ENCODE measurements around the gene WDHD1. TPM values are rescaled to one million over a fixed set of nuclear protein-coding genes. Genes with fewer than 3 reads are reported as not detected.
A peak's percentile ranks its signal among the peaks of the same experiment; 100 is the strongest.
"Not testable (repeated sequence)": the region's sequence is repeated elsewhere in the genome, so short reads cannot be mapped to it uniquely, and the experiment has no call there.

The WDHD1 gene
- total RNA-seq, 2 experiments from 2014 or later, result 45.9 to 46.6 TPM

DNA sequence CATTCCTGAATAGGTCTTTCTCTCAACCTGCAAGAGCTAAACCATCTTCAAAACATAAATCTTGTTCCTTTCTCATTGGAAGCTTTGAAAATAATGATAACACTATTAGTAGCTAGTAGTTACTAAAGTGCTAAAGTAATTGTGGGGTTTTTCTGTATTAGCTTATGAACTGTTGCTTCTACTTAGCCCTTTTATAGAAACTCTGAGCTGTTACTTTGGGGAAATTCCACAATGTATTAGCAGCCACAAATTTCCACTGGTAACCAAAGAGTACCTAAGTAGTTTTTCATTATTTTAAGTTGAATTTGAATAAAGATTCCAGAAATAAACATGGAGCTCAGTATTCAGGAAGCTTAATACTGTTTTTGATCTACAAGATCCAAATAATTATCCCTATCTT, 18.2 kb upstream of the WDHD1 start:
- no peak for ATAC-seq
- Mint-ChIP-seq H3K27me3 (ENCODE audit: low read depth) (no peaks in the 10 kb centered on the region), H3K4me3 (no peak overlapping the region), H3K27ac (no peak overlapping the region), H3K36me3 (ENCODE audit: low read depth) (peaks cover 23% of the 10 kb centered on the region), H3K4me1 (ENCODE audit: low read depth) (peaks cover 3% of the 10 kb centered on the region), H3K9me3 (ENCODE audit: insufficient read depth) (no peaks in the 10 kb centered on the region)
- ChIA-PET POLR2A (interaction anchor here (0.6 to 4.9 kb wide), 2 partner anchors 18 to 147 kb away, joined by 6 to 27 read pairs; partner anchors contain the start of genes DLGAP5, SOCS4 and WDHD1), CTCF (interaction anchor here (0.8 to 1.5 kb wide), 4 partner anchors 14 to 478 kb away, joined by 3 to 4 read pairs (median 3); partner anchors contain the start of genes LGALS3 and SAMD4A)
- no peak for DNase-seq

DNA sequence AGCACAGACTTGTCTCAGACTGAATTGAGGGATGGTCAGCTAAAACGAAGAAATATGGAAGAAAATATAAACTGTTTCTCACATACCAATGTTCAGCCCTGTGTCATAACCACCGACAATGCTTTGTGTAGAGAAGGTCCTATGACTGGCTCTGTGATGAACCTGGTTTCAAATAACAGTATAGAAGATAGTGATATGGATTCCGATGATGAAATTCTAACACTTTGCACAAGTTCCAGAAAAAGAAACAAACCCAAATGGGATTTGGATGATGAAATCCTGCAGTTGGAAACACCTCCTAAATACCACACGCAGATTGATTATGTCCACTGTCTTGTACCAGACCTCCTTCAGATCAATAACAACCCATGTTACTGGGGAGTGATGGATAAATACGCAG, 16.6 kb upstream of the WDHD1 start:
- Mint-ChIP-seq H3K4me3 (no peak overlapping the region), H3K4me1 (ENCODE audit: low read depth) (no peaks in the 10 kb centered on the region), H3K36me3 (ENCODE audit: low read depth) (peaks cover 37% of the 10 kb centered on the region), H3K27ac (no peak overlapping the region), H3K9me3 (ENCODE audit: insufficient read depth) (no peaks in the 10 kb centered on the region), H3K27me3 (ENCODE audit: low read depth) (no peaks in the 10 kb centered on the region)
- ATAC-seq (no peak), DNase-seq (no peak)
- POLR2A ChIA-PET, result interaction anchor here (0.6 kb wide), 1 partner anchor 16 kb away, joined by 4 read pairs; the partner anchor contains the start of genes SOCS4 and WDHD1
- CTCF ChIA-PET, result interaction anchor here (2.6 kb wide), 1 partner anchor 8 kb away, joined by 22 read pairs; the partner anchor contains the start of gene MAPK1IP1L

DNA sequence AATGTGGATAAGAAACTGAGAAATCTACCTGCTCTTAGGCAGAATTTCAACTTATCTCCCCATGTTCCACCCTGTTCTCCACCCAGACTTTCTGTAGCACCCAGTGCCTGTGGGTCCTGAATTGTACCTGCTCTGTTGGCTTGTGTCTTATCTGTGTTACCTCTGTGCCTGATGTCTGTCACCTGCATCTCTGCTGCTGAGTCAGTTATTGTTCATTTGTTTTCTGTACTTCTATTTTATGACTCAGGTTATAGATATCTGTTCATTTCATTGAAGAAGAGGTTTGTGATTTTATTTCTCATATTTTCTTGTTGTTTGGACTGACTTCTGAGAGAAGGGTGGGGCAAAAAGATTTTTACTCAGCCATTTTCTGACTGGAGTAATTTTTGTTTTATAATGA, 11.8 kb upstream of the WDHD1 start:
- POLR2A ChIA-PET, result interaction anchor here (1.3 to 2.2 kb wide), 2 partner anchors 9 to 12 kb away, joined by 6 to 16 read pairs; partner anchors contain the start of genes SOCS4 and WDHD1
- DNase-seq, result no peak
- peaks cover 58% of the 10 kb centered on the region for H3K36me3 Mint-ChIP-seq (ENCODE audit: low read depth)
- no peak overlapping the region for H3K4me3 Mint-ChIP-seq
- H3K27me3 Mint-ChIP-seq (ENCODE audit: low read depth), result no peaks in the 10 kb centered on the region
- CTCF ChIA-PET, result interaction anchor here (1.9 to 2.8 kb wide), 2 partner anchors 12 kb away, joined by 5 to 10 read pairs; partner anchors contain the start of genes MAPK1IP1L, SOCS4 and WDHD1
- H3K27ac Mint-ChIP-seq, result no peak overlapping the region
- no peaks in the 10 kb centered on the region for H3K4me1 Mint-ChIP-seq (ENCODE audit: low read depth)
- no peak for ATAC-seq
- H3K9me3 Mint-ChIP-seq (ENCODE audit: insufficient read depth), result peaks cover 5% of the 10 kb centered on the region

DNA sequence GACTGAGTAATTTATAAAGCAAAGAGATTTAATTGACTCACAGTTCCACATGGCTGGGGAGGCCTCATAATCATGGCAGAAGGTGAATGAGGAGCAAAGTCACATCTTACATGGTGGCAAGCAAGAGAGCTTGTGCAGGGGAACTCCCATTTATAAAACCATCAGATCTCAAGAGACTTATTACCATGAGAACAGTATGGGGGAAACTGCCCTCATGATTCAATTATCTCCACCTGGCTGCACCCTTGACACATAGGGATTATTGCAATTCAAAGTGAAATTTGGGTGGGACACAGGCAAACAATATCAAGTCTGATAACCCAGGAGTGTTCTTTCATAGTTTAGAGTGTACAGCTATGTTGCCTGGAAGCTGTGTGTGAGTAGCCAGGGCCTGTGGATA, 11.1 kb upstream of the WDHD1 start:
- not testable (repeated sequence) for ATAC-seq; H3K27me3 Mint-ChIP-seq (ENCODE audit: low read depth); H3K4me3 Mint-ChIP-seq; H3K9me3 Mint-ChIP-seq (ENCODE audit: insufficient read depth); DNase-seq; H3K4me1 Mint-ChIP-seq (ENCODE audit: low read depth)
- Mint-ChIP-seq H3K36me3 (ENCODE audit: low read depth) (peaks cover 54% of the 10 kb centered on the region), H3K27ac (peak overlapping the region; percentile 52)
- CTCF ChIA-PET, result interaction anchor here (0.8 to 2.8 kb wide), 3 partner anchors 9 to 13 kb away, joined by 3 to 10 read pairs (median 5); partner anchors contain the start of genes MAPK1IP1L, SOCS4 and WDHD1
- POLR2A ChIA-PET, result interaction anchor here (1.3 to 2.2 kb wide), 2 partner anchors 9 to 11 kb away, joined by 6 to 16 read pairs; partner anchors contain the start of genes SOCS4 and WDHD1

DNA sequence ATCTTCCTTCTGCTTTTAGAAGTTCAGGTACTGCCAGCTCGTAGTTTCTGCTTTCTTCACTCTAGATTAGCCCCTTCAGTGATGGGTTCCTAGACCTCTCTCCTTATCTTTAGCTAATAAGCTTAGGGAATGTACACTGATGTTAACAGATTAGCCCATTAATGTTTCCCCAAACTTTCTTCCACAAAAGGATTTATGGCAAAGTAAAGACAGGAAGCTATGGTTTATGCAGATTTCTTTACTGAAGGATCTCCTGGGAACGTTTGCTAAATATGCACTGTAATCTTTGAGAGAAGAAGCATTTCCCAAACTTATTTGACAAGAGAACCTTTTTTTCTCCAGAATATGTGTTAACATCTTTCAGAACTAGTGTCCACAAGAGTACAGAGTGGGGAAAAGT, 4.3 kb upstream of the WDHD1 start:
- H3K4me1 Mint-ChIP-seq (ENCODE audit: low read depth), result peaks cover 35% of the 10 kb centered on the region
- no peaks in the 10 kb centered on the region for H3K9me3 Mint-ChIP-seq (ENCODE audit: insufficient read depth)
- no peak for DNase-seq
- no peak for ATAC-seq
- H3K4me3 Mint-ChIP-seq, result no peak overlapping the region
- no peak overlapping the region for H3K27ac Mint-ChIP-seq
- no peaks in the 10 kb centered on the region for H3K27me3 Mint-ChIP-seq (ENCODE audit: low read depth)
- POLR2A ChIA-PET, result interaction anchor here (0.7 to 3.2 kb wide), 2 partner anchors 20 to 146 kb away, joined by 3 to 19 read pairs; partner anchors contain the start of gene MAPK1IP1L
- H3K36me3 Mint-ChIP-seq (ENCODE audit: low read depth), result peaks cover 35% of the 10 kb centered on the region
- CTCF ChIA-PET, result interaction anchor here (0.7 to 8.5 kb wide), 3 partner anchors 13 to 20 kb away, joined by 3 to 68 read pairs (median 3); partner anchors contain the start of gene MAPK1IP1L

DNA sequence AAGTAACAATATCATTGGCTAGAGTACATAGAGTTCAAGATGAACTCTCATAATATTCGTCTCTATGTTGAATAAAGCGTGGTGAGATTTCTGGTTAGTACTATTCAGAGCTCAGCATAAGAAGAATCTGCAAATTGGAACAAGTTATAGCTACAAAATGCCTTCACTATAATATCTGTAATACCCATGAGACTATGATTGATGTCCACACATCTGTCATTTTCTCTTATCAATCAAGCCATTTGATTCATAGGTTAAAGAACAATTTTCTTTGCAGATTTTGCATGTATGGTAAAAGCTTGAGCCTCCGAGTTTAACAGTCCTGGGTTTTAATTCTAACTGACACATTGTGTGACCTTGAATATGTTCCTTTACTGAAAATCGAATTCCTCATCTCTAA, 1.6 kb upstream of the WDHD1 start:
- ChIA-PET CTCF (interaction anchor here (1.1 to 8.5 kb wide), 2 partner anchors 10 to 23 kb away, joined by 3 to 68 read pairs; partner anchors contain the start of gene MAPK1IP1L), POLR2A (interaction anchor here (0.7 to 3.7 kb wide), 4 partner anchors 9 to 327 kb away, joined by 3 to 82 read pairs (median 16); partner anchors contain the start of gene MAPK1IP1L)
- no peak for ATAC-seq
- Mint-ChIP-seq H3K9me3 (ENCODE audit: insufficient read depth) (no peaks in the 10 kb centered on the region), H3K27ac (peak overlapping the region; percentile 96), H3K4me1 (ENCODE audit: low read depth) (peaks cover 50% of the 10 kb centered on the region), H3K36me3 (ENCODE audit: low read depth) (peaks cover 36% of the 10 kb centered on the region), H3K4me3 (peak overlapping the region; percentile 96), H3K27me3 (ENCODE audit: low read depth) (no peaks in the 10 kb centered on the region)
- DNase-seq, result no peak

DNA sequence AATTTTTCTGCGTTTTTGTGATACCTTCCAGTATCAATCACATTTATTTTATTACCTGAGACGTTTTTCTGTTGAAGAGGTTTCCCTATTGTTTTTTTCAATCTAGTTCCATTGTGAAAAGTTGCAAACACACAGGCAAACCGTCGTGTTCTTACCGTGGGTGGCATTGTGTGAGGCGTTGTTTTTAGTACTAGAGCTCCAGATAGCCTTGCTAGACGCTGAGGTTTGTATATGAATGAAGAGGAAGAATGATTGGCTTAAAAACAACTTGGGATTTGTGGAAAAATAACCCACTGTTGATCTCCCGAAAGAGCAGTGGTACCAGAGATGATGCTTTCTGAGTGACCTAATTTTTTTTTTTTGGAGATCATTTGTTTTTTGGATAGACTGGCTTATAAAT, 1.2 kb upstream of the WDHD1 start:
- H3K36me3 Mint-ChIP-seq (ENCODE audit: low read depth), result peaks cover 38% of the 10 kb centered on the region
- no peaks in the 10 kb centered on the region for H3K9me3 Mint-ChIP-seq (ENCODE audit: insufficient read depth)
- DNase-seq, result no peak
- ChIA-PET POLR2A (interaction anchor here (0.7 to 3.7 kb wide), 5 partner anchors 9 to 327 kb away, joined by 3 to 82 read pairs (median 12); partner anchors contain the start of genes DLGAP5 and MAPK1IP1L), CTCF (interaction anchor here (1.1 to 8.5 kb wide), 2 partner anchors 10 to 23 kb away, joined by 3 to 68 read pairs; partner anchors contain the start of gene MAPK1IP1L)
- H3K27ac Mint-ChIP-seq, result peak overlapping the region; percentile 96
- no peaks in the 10 kb centered on the region for H3K27me3 Mint-ChIP-seq (ENCODE audit: low read depth)
- H3K4me1 Mint-ChIP-seq (ENCODE audit: low read depth), result peaks cover 52% of the 10 kb centered on the region
- H3K4me3 Mint-ChIP-seq, result peak overlapping the region; percentile 96
- ATAC-seq, result no peak

DNA sequence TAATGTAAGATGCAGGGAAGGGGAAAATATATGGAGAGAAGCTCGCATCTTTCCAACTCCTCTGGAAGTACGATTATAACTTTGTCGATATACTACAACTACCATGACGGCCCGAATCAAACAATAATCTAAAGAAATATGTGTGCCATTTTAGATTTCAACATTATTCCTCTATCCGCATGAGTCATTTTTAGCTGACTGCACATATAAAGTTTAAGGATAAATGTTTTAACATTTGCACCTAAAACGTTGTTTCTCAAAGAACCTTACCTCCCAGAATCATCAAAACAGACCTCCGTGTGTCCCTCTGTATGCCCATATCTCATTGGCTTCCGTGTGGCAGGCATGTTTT, 482 bp downstream of the WDHD1 start:
- POLR2A ChIA-PET, result interaction anchor here (0.7 to 3.7 kb wide), 22 partner anchors 11 to 1874 kb away, joined by 3 to 82 read pairs (median 4); partner anchors contain the start of genes DLGAP5 and MAPK1IP1L
- CTCF ChIA-PET, result interaction anchor here (0.6 to 8.5 kb wide), 11 partner anchors 9 to 135 kb away, joined by 3 to 68 read pairs (median 4); partner anchors contain the start of gene MAPK1IP1L
- H3K36me3 Mint-ChIP-seq (ENCODE audit: low read depth), result peaks cover 44% of the 10 kb centered on the region
- peaks cover 50% of the 10 kb centered on the region for H3K4me1 Mint-ChIP-seq (ENCODE audit: low read depth)
- H3K27me3 Mint-ChIP-seq (ENCODE audit: low read depth), result no peaks in the 10 kb centered on the region
- H3K9me3 Mint-ChIP-seq (ENCODE audit: insufficient read depth), result no peaks in the 10 kb centered on the region
- ATAC-seq (no peak), DNase-seq (no peak)
- peak overlapping the region; percentile 96 for H3K27ac Mint-ChIP-seq
- peak overlapping the region; percentile 96 for H3K4me3 Mint-ChIP-seq

DNA sequence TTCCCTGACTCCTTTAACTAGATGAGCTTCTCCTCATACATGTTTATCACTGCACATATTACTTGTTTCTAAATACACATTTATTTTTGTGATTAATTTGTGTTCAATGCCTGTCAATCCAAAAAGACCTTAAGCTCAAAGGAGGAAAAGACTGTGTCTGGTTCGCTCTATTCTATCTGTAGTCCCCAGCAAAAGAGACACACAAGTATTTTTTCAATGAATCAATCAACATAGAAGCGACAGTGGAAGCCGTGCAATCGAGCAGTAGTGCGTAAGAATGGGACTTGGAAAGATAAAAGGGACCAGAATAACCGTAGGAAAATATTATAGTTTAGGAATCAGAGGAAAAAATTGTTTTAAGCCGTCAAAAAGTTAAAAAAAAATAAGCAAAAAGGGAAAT, 951 bp downstream of the WDHD1 start:
- ChIA-PET POLR2A (interaction anchor here (0.7 to 3.7 kb wide), 6 partner anchors 12 to 358 kb away, joined by 4 to 82 read pairs (median 14); partner anchors contain the start of genes DLGAP5 and MAPK1IP1L), CTCF (interaction anchor here (1.1 to 8.5 kb wide), 4 partner anchors 8 to 52 kb away, joined by 3 to 68 read pairs (median 4); partner anchors contain the start of gene MAPK1IP1L)
- ATAC-seq (no peak), DNase-seq (no peak)
- Mint-ChIP-seq H3K27me3 (ENCODE audit: low read depth) (no peaks in the 10 kb centered on the region), H3K27ac (peak overlapping the region; percentile 96), H3K4me3 (peak overlapping the region; percentile 96), H3K9me3 (ENCODE audit: insufficient read depth) (no peaks in the 10 kb centered on the region), H3K36me3 (ENCODE audit: low read depth) (peaks cover 41% of the 10 kb centered on the region), H3K4me1 (ENCODE audit: low read depth) (peaks cover 50% of the 10 kb centered on the region)

DNA sequence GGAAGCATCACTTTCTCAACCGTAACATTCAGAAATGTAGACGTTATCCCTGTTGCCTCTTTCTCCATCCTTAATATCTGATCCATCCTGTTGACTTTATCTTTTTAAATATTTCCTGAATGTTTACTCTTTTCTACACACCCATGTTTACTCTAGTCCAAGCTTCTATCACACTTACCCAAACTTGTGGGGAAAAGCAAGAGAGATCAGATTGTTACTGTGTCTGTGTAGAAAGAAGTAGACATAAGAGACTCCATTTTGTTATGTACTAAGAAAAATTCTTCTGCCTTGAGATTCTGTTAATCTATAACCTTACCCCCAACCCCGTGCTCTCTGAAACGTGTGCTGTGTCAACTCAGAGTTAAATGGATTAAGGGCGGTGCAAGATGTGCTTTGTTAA, 2.5 kb downstream of the WDHD1 start:
- DNase-seq; ATAC-seq; POLR2A ChIA-PET; H3K27ac Mint-ChIP-seq; H3K27me3 Mint-ChIP-seq (ENCODE audit: low read depth); H3K9me3 Mint-ChIP-seq (ENCODE audit: insufficient read depth): not testable (repeated sequence)
- H3K36me3 Mint-ChIP-seq (ENCODE audit: low read depth), result peaks cover 45% of the 10 kb centered on the region
- peak overlapping the region; percentile 4 for H3K4me3 Mint-ChIP-seq
- peaks cover 45% of the 10 kb centered on the region for H3K4me1 Mint-ChIP-seq (ENCODE audit: low read depth)
- CTCF ChIA-PET, result interaction anchor here (0.9 kb wide), 1 partner anchor 47 kb away, joined by 3 read pairs; no protein-coding TSS in a partner anchor

DNA sequence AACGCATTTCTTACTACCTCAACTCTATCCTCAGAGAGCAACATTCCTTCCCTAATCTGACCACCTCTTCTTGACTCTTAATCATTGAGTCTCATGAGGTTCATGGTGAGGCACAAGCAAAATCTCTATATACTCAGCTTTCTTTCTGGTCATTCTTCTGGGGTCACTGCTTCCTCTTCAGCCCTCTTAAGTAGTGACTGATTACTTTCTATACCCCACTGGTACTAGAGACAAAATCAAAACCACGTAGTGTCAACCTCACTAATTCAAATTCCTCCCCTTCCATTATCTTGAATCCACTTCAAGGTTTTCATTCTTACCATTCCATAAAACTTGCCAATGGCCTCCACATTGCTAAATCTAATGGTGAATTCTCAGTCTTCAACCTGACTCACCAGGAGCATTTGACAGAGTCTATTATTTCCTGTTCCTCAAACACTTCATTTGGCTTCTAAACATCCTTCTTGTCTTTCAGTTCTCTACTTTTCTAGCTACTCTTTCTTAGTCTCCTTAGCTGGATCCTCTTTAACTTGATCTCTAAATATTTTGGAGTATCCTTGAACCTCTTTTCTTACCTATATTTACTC, 6.8 kb downstream of the WDHD1 start:
- Mint-ChIP-seq H3K36me3 (ENCODE audit: low read depth) (peaks cover 46% of the 10 kb centered on the region), H3K4me3 (no peak overlapping the region), H3K27me3 (ENCODE audit: low read depth) (no peaks in the 10 kb centered on the region), H3K4me1 (ENCODE audit: low read depth) (peaks cover 26% of the 10 kb centered on the region), H3K9me3 (ENCODE audit: insufficient read depth) (no peaks in the 10 kb centered on the region), H3K27ac (no peak overlapping the region)
- DNase-seq (no peak), ATAC-seq (no peak)
- ChIA-PET POLR2A (interaction anchor here (0.9 kb wide), 1 partner anchor 171 kb away, joined by 4 read pairs; the partner anchor contains the start of gene DLGAP5), CTCF (interaction anchor here (0.7 kb wide), 1 partner anchor 31 kb away, joined by 4 read pairs; the partner anchor contains the start of gene MAPK1IP1L)

Data from activated CD8-positive, alpha-beta T cell treated with anti-CD3 and anti-CD28 coated beads, Interleukin-2, amount 10 ng/mL, durations not matched to agents 7 days and 5 days (primary cell).